GM18511 (cell line): ENCODE measurements around the gene TRIM32.

Source experiments
- ATAC-seq: cut with Tn5 transposase; IDR thresholded peaks from one replicate; pipeline ENCODE4 v1.9.1; 2021; ENCODE audit warnings: mild to moderate bottlenecking, moderate library complexity; ENCODE audit not compliant: unreplicated experiment

The TRIM32 gene

GRCh38 chr9:116750510-116750909 is 63.4 kb downstream of the TRIM32 start:
- no peak for ATAC-seq
